ENCODE measurements around the gene SLC15A5.

The SLC15A5 gene

GRCh38 chr12:16261944-16262475 is 15.5 kb downstream of the SLC15A5 start:
- no peak for DNase-seq (ENCODE audit: low read depth)

- no peak for DNase-seq (ENCODE audit: low read depth)
Observed at GRCh38 chr12:16260206-16260605, 17.3 kb downstream of the SLC15A5 start.

GRCh38 chr12:16258963-16259362 is 18.5 kb downstream of the SLC15A5 start:
- no peak for DNase-seq (ENCODE audit: low read depth)

GRCh38 chr12:16246264-16246663 is 31.2 kb downstream of the SLC15A5 start:
- DNase-seq (ENCODE audit: low read depth), result no peak

GRCh38 chr12:16245209-16245608 is 32.3 kb downstream of the SLC15A5 start:
- DNase-seq (ENCODE audit: low read depth), result no peak

GRCh38 chr12:16243487-16244412 is 33.7 kb downstream of the SLC15A5 start:
- no peak for DNase-seq (ENCODE audit: low read depth)

GRCh38 chr12:16241346-16241745 is 36.1 kb downstream of the SLC15A5 start:
- DNase-seq (ENCODE audit: low read depth), result no peak

GRCh38 chr12:16238661-16239060 is 38.8 kb downstream of the SLC15A5 start:
- DNase-seq (ENCODE audit: low read depth), result no peak

GRCh38 chr12:16229676-16230075 is 47.8 kb downstream of the SLC15A5 start:
- no peak for DNase-seq (ENCODE audit: low read depth)

- no peak for DNase-seq (ENCODE audit: low read depth)
Observed at GRCh38 chr12:16228067-16228466, 49.4 kb downstream of the SLC15A5 start.

- DNase-seq (ENCODE audit: low read depth), result no peak
Observed at GRCh38 chr12:16225692-16226091, 51.8 kb downstream of the SLC15A5 start.

- no peak for DNase-seq (ENCODE audit: low read depth)
Observed at GRCh38 chr12:16224196-16224595, 53.3 kb downstream of the SLC15A5 start.

GRCh38 chr12:16221776-16222175 is 55.7 kb downstream of the SLC15A5 start:
- no peak for DNase-seq (ENCODE audit: low read depth)

GRCh38 chr12:16220120-16220519 is 57.4 kb downstream of the SLC15A5 start:
- DNase-seq (ENCODE audit: low read depth), result no peak

- no peak for DNase-seq (ENCODE audit: low read depth)
Observed at GRCh38 chr12:16218934-16219751, 58.3 kb downstream of the SLC15A5 start.

- DNase-seq (ENCODE audit: low read depth), result no peak
Observed at GRCh38 chr12:16218234-16218633, 59.3 kb downstream of the SLC15A5 start.

GRCh38 chr12:16211731-16212130 is 65.8 kb downstream of the SLC15A5 start:
- DNase-seq (ENCODE audit: low read depth), result no peak

- no peak for DNase-seq (ENCODE audit: low read depth)
Observed at GRCh38 chr12:16198884-16199283, 78.6 kb downstream of the SLC15A5 start.

- no peak for DNase-seq (ENCODE audit: low read depth)
Observed at GRCh38 chr12:16197600-16197999, 79.9 kb downstream of the SLC15A5 start.

GRCh38 chr12:16189849-16190248 is 87.6 kb downstream of the SLC15A5 start:
- DNase-seq (ENCODE audit: low read depth), result no peak

- DNase-seq (ENCODE audit: low read depth), result no peak
Observed at GRCh38 chr12:16187660-16188059, 89.8 kb downstream of the SLC15A5 start.

GRCh38 chr12:16184681-16185080 is 92.8 kb downstream of the SLC15A5 start:
- DNase-seq (ENCODE audit: low read depth), result no peak

GRCh38 chr12:16183541-16183940 is 93.9 kb downstream of the SLC15A5 start:
- no peak for DNase-seq (ENCODE audit: low read depth)

Data from stimulated activated CD8-positive, alpha-beta memory T cell treated with anti-CD3 and anti-CD28 coated beads, Interleukin-15, amount 100 ng/mL, for 1 hour (primary cell).